OCI-LY7 (cell line): ENCODE measurements around the gene CNBD2. TPM values are rescaled to one million over a fixed set of nuclear protein-coding genes. Genes with fewer than 3 reads are reported as not detected.

Source experiments
- BruUV-seq: library from RNA; stranded (reverse); fragments of 400-500 nt; replicated peaks from 2 replicates; lab custom pipeline; 2021; lab: Mats Ljungman, UMichigan
- CTCF ChIA-PET: fragments of 300-600 bp; sonication (Branson Sonifier 250); formaldehyde crosslinking; loops from one replicate; lab custom pipeline; 2022; ENCODE audit warnings: antibody characterized with exemption; ENCODE audit not compliant: unreplicated experiment; lab: Charles Lee
- POLR2A ChIA-PET: fragments of 300-600 bp; sonication (Branson Sonifier 250); formaldehyde crosslinking; loops from one replicate; lab custom pipeline; 2022; ENCODE audit warnings: antibody characterized with exemption; lab: Charles Lee
- DNase-seq: peaks from one replicate; pipeline ENCODE4 v3.0.0-alpha.2; 2015; ENCODE audit warnings: low spot score
- H2AFZ ChIP-seq: fragments of 200-600 bp; sonication (generic), shearing (Covaris generic); 2 replicates; pipeline ENCODE4 v1.6.1; 2014; ENCODE audit warnings: mild to moderate bottlenecking, antibody characterized with exemption, low read length, moderate library complexity
- H3K27ac ChIP-seq: fragments of 200-600 bp; sonication (generic); 2 replicates; pipeline ENCODE4 v1.5.1; 2014; ENCODE audit warnings: mixed run types, low read depth, mild to moderate bottlenecking, moderate library complexity, low read length, inconsistent platforms; ENCODE audit not compliant: poor library complexity, severe bottlenecking
- H3K36me3 ChIP-seq: fragments of 200-600 bp; sonication (generic); 2 replicates; pipeline ENCODE4 v1.6.1; 2014; ENCODE audit warnings: mild to moderate bottlenecking, antibody characterized with exemption, low read length, moderate library complexity, mixed read lengths; ENCODE audit not compliant: insufficient read depth
- H3K4me1 ChIP-seq: fragments of 200-600 bp; sonication (generic); 2 replicates; pipeline ENCODE4 v1.5.1; 2014; ENCODE audit warnings: mild to moderate bottlenecking, low read length; ENCODE audit not compliant: insufficient read depth, poor library complexity, severe bottlenecking
- H3K4me2 ChIP-seq: fragments of 200-600 bp; sonication (generic); 2 replicates; pipeline ENCODE4 v1.6.1; 2014; ENCODE audit warnings: mild to moderate bottlenecking, low read length
- H3K4me3 ChIP-seq: fragments of 200-600 bp; sonication (generic); 2 replicates; pipeline ENCODE4 v1.5.1; 2014; ENCODE audit warnings: mild to moderate bottlenecking, low read depth, low read length; ENCODE audit not compliant: poor library complexity, severe bottlenecking
- H3K79me2 ChIP-seq: fragments of 200-600 bp; sonication (generic); 2 replicates; pipeline ENCODE4 v1.6.1; 2016; ENCODE audit warnings: low read depth, mild to moderate bottlenecking, low read length, moderate library complexity, mixed read lengths; ENCODE audit not compliant: insufficient read depth
- H3K9me2 ChIP-seq: fragments of 200-600 bp; sonication (generic); 2 replicates; pipeline ENCODE4 v1.6.1; 2016; ENCODE audit warnings: mild to moderate bottlenecking, low read length, mixed read lengths; ENCODE audit not compliant: insufficient read depth
- H3K9me3 ChIP-seq: fragments of 200-600 bp; sonication (generic); 2 replicates; pipeline ENCODE4 v1.6.1; 2014; ENCODE audit warnings: mild to moderate bottlenecking, mixed run types, low read length, mixed read lengths
- H4K20me1 ChIP-seq: fragments of 200-600 bp; sonication (generic); 2 replicates; pipeline ENCODE4 v1.6.1; 2014; ENCODE audit warnings: mild to moderate bottlenecking, antibody characterized with exemption, low read length, moderate library complexity, mixed read lengths; ENCODE audit not compliant: insufficient read depth
- EZH2phosphoT487 ChIP-seq: fragments of 200-600 bp; sonication (generic); IDR thresholded peaks from 2 replicates; pipeline ENCODE4 v1.6.1; 2018; ENCODE audit warnings: low read depth, borderline replicate concordance, mild to moderate bottlenecking, mixed run types, antibody characterized with exemption, low read length, moderate library complexity, mixed read lengths
- intact Hi-C: fragments of 100-400 bp; cut with micrococcal nuclease; formaldehyde crosslinking; loops from one replicate; pipeline ENCODE4 v1.10.0; 2022; ENCODE audit not compliant: unreplicated experiment
- total RNA-seq, 2 experiments: library from RNA; depleted of rRNA in 1 of 2; stranded (reverse); fragments of >200 nt in 1 of 2; shearing (Covaris generic) in 1 of 2; gene quantifications; 2 replicates each; pipeline ENCODE4 v1.2.3, GENCODE V29; 2014 to 2022
- TF ChIP-seq, protein P1 (sequence below): fragments of 200-600 bp; sonication (generic); conservative IDR thresholded peaks from 2 replicates; pipeline ENCODE4 v1.5.1; 2014; ENCODE audit warnings: mild to moderate bottlenecking, antibody characterized with exemption, low read length, moderate library complexity, mixed read lengths

CNBD2 gene
- total RNA-seq, 2 experiments from 2014 or later: 10.4 to 10.5 TPM

DNA sequence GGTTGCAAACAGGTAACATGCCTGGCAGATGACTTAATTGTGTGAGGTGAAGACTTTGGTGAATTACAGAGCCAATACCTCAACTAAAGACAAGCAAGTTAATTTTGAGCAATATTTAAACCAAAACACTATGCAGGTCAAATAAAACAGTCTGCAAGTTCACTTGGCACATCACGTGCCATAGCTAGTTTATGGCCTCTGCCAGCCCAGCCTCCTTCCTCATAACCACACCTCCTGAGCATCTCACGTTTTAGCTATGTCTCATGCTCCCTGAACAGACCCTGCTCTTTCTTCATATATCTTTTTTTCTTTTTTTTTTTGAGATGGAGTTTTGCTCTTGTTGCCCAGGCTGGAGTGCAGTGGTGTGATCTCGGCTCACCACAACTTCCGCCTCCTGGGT is 4.5 kb upstream of the CNBD2 start:
- CTCF ChIA-PET: no interaction called here
- no peak overlapping the region for H3K27ac ChIP-seq
- POLR2A ChIA-PET: interaction anchor here (0.6 to 1.2 kb wide), 3 partner anchors 9 to 264 kb away, joined by 3 read pairs; partner anchors contain the start of genes NFS1 and ROMO1
- DNase-seq: no peak
- intact Hi-C loops: no loop called here
- H3K36me3 ChIP-seq: no peaks in the 10 kb centered on the region
- no peaks in the 10 kb centered on the region for H3K9me2 ChIP-seq
- H4K20me1 ChIP-seq: no peaks in the 10 kb centered on the region
- H3K9me3 ChIP-seq: 0 out of 2 replicates have a peak, but pooled peaks cover 3% of the 10 kb centered on the region
- H3K4me1 ChIP-seq: peaks cover 4% of the 10 kb centered on the region
- H3K4me3 ChIP-seq: no peak overlapping the region
- H2AFZ ChIP-seq: no peak overlapping the region
- TF ChIP-seq EZH2phosphoT487: no peak
- TF ChIP-seq, protein P1, sequence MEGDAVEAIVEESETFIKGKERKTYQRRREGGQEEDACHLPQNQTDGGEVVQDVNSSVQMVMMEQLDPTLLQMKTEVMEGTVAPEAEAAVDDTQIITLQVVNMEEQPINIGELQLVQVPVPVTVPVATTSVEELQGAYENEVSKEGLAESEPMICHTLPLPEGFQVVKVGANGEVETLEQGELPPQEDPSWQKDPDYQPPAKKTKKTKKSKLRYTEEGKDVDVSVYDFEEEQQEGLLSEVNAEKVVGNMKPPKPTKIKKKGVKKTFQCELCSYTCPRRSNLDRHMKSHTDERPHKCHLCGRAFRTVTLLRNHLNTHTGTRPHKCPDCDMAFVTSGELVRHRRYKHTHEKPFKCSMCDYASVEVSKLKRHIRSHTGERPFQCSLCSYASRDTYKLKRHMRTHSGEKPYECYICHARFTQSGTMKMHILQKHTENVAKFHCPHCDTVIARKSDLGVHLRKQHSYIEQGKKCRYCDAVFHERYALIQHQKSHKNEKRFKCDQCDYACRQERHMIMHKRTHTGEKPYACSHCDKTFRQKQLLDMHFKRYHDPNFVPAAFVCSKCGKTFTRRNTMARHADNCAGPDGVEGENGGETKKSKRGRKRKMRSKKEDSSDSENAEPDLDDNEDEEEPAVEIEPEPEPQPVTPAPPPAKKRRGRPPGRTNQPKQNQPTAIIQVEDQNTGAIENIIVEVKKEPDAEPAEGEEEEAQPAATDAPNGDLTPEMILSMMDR: no peak
- H3K79me2 ChIP-seq: no peaks in the 10 kb centered on the region
- H3K4me2 ChIP-seq: no peak overlapping the region
- no TSS peak for BruUV-seq

DNA sequence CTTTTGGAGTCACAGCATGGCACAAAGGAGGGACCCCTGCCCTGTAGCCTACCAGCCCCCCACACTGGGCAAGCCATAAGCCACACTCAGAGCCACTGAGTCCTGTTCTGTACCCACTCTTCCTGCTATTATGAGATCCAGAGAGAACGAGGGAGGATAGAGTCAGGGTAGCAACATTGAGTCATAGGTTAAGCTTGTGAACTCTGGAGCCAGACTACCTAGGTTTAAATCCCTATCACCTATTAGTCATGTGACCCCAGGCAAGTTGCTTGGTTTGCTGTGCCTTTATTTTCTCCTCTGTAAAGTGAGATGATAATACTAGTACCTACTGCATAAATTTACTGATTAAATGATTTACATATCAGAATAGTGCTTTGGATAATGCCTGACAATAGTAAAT is 540 bp downstream of the CNBD2 start:
- H4K20me1 ChIP-seq: no peaks in the 10 kb centered on the region
- no peak for TF ChIP-seq EZH2phosphoT487
- TF ChIP-seq, protein P1: no peak
- no peak overlapping the region for H2AFZ ChIP-seq
- POLR2A ChIA-PET: no interaction called here
- no peaks in the 10 kb centered on the region for H3K9me3 ChIP-seq
- H3K36me3 ChIP-seq: no peaks in the 10 kb centered on the region
- BruUV-seq: no TSS peak
- no peak overlapping the region for H3K27ac ChIP-seq
- intact Hi-C loops: no loop called here
- CTCF ChIA-PET: no interaction called here
- no peak overlapping the region for H3K4me2 ChIP-seq
- no peak for DNase-seq
- no peaks in the 10 kb centered on the region for H3K79me2 ChIP-seq
- H3K9me2 ChIP-seq: no peaks in the 10 kb centered on the region
- no peak overlapping the region for H3K4me3 ChIP-seq
- peaks cover 4% of the 10 kb centered on the region for H3K4me1 ChIP-seq

DNA sequence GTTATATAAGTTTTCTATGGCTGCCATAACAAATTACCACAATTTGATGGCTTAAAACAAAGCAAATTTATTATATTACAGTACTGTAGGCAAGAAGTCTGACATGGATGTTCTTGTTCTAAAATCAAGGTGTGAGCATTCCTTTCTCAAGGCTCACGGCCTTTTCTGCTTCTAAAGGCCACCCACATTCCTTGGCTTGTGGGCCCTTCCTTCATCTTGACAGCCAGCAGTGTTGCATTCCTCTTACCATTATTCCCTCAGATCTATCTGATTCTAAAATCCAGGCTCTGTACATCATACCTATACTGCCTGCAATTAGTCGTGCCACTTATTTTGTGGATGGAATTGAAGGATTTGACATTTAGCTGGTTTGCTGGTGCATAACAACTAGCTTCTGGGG is 3.6 kb downstream of the CNBD2 start:
- ChIA-PET POLR2A (interaction anchor here (0.7 to 1.7 kb wide), 2 partner anchors 8 to 17 kb away, joined by 3 to 4 read pairs; partner anchors contain the start of gene SCAND1), CTCF (no interaction called here)
- BruUV-seq: no TSS peak
- TF ChIP-seq, protein P1: no peak
- TF ChIP-seq EZH2phosphoT487: no peak
- H3K9me3 ChIP-seq: no peaks in the 10 kb centered on the region
- intact Hi-C loops: no loop called here
- H3K4me1 ChIP-seq: peaks cover 4% of the 10 kb centered on the region
- no peaks in the 10 kb centered on the region for H3K79me2 ChIP-seq
- no peak overlapping the region for H2AFZ ChIP-seq
- H3K27ac ChIP-seq: no peak overlapping the region
- no peak overlapping the region for H3K4me2 ChIP-seq
- no peaks in the 10 kb centered on the region for H3K36me3 ChIP-seq
- H3K9me2 ChIP-seq: no peaks in the 10 kb centered on the region
- H3K4me3 ChIP-seq: no peak overlapping the region
- no peak for DNase-seq
- H4K20me1 ChIP-seq: no peaks in the 10 kb centered on the region
